ENCODE measurements around the gene LPCAT1.

LPCAT1 gene

GRCh38 chr5:1412163-1412562 lies 111.6 kb downstream of the LPCAT1 start:
- DNase-seq: no peak

All from hypothalamus (tissue), 51 donors.